ENCODE data around the gene SLC6A8.

Gene SLC6A8

GRCh38 chrX:153687121-153688039, at the start of gene SLC6A8:
Gene SLC6A8 (plus strand): TSS chrX:153687926. CDS start chrX:153688575, 649 bp downstream.
- DNase-seq (ENCODE audit: low spot score): peak; percentile 62

DNA sequence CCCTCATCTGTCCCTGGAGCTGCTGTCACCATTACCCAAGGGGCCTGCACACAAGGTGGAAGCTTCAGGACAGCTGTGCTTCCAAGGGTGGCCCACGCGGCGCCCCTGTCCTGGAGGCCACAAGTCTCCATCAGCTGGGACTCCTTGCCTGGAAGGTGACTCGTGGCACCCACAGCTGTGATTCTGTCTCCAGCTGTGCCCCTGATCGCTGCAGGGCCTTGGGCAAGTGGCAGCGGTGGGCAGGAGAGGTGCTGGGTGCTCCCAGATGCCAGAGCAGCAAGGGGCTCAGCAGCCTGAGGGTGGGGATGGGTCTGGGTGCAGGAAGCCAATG, 49.7 kb upstream of the SLC6A8 start:
- DNase-seq (ENCODE audit: low spot score): no peak

GRCh38 chrX:153638436-153639176, 49.1 kb upstream of the SLC6A8 start:
- no peak for DNase-seq (ENCODE audit: low spot score)

GRCh38 chrX:153639177-153640044, 48.3 kb upstream of the SLC6A8 start:
- DNase-seq (ENCODE audit: low spot score): no peak

- DNase-seq (ENCODE audit: low spot score): no peak
These were observed 47.6 kb upstream of the SLC6A8 start for GRCh38 chrX:153640045-153640686.

- peak; percentile 18 for DNase-seq (ENCODE audit: low spot score)
These were observed 46.8 kb upstream of the SLC6A8 start for GRCh38 chrX:153640736-153641575.

DNA sequence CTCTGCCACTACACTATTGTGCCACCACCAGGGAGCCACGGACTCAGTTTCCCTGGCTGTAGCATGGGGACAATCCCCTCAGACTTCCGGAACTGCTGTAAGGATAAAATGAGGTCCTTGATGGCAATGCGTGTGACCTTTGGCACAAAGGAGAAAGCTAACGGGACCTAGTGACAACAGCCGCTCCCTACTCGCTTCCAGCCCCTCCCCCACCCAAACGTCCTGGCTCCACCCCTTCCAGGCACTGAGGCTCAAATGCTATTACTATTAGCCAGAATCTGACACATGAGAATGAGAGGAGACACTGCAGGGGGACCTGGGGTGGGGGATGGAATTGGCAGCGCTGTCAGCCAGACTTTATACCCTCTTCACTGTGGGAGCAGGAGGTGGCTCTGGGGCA, 46.1 kb upstream of the SLC6A8 start:
- peak; percentile 9 for DNase-seq (ENCODE audit: low spot score)

- DNase-seq (ENCODE audit: low spot score): no peak
These were observed 45.6 kb upstream of the SLC6A8 start for GRCh38 chrX:153642051-153642654.

GRCh38 chrX:153642655-153643430, 44.9 kb upstream of the SLC6A8 start:
- DNase-seq (ENCODE audit: low spot score): no peak

DNA sequence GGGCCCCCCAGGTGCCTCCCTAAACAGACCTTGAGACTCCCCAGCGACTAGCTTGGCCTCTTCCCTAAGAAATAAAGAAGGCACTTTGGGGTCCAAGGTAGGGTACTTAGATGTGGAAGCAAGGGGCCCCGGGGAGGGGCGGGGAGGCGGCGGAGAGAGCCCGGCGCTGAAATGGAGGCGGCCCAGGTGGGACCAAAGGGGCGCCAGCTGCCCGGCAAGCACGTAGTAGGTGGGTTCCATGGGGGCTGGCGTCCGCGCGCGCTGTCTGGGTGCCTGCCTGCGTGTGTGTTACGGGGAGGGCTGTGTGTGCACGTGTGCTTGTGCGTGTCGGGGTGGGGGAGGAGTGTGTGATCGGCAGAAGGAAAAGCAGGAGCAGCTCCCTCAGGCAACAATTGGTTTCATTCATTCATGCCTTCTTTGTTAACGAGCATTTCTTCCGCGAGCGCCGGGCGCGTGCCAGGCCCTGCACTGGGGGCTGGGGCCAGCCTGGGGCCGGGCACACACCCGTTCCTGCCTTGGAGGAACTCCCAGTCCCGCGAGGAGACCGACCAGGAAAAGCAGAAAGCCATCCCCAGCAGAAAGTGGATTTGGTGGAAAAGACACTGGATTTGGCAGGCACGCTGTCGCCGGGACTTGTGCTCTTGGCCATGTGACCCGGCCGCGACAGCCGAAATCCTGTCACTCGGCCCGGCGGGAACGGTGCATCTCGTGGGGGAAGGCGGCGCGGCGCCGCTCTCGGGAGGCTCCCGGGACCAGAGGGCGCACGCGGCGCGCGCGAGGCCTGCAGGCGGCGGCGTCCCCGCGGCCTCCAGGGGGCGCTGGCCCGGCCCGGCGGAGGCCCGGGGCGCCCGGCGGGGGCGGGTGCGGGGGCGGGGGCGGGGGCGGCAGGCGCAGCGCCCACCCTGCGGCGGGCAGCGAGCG, 44.0 kb upstream of the SLC6A8 start:
- DNase-seq (ENCODE audit: low spot score): peak; percentile 9

DNA sequence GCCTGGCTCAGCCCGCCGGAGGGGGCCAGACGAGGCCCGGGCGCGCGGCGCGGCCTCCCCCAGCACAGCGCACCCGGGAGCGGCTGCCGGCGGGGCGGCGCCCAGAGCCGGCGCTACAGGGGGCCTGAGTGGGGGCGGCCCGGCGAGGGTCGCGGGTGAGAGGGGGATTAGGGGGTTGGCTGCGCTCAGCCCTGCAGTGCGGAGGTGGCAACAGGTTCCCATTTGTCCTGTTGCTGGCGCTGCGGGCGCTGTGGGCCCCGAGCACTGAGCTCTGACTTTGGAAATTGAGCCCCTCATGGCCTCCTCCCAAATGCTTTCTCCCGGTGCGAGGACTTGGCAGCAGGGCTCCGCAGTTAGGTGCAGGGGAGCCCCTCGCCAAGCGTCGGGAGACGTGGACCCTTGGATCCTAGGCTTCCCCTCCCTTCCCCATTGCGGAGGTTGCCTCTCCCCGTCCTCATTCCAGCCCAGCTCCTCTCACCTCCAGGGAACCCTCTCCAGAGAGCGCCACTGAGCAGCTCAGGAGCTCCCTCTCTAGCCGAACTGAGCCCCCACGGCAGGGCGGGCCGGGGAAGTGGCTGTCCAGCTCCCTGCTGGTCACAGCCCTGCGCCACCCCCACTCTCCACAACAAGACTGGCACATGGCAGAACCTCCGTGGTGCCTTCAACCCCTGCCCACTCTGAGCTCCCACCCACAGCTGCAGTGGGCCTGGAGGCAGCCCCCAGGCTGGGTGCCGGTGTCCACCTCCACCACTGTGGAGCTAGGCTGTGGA, 43.2 kb upstream of the SLC6A8 start:
- no peak for DNase-seq (ENCODE audit: low spot score)

- DNase-seq (ENCODE audit: low spot score): no peak
These were observed 42.6 kb upstream of the SLC6A8 start for GRCh38 chrX:153645151-153645550.

DNA sequence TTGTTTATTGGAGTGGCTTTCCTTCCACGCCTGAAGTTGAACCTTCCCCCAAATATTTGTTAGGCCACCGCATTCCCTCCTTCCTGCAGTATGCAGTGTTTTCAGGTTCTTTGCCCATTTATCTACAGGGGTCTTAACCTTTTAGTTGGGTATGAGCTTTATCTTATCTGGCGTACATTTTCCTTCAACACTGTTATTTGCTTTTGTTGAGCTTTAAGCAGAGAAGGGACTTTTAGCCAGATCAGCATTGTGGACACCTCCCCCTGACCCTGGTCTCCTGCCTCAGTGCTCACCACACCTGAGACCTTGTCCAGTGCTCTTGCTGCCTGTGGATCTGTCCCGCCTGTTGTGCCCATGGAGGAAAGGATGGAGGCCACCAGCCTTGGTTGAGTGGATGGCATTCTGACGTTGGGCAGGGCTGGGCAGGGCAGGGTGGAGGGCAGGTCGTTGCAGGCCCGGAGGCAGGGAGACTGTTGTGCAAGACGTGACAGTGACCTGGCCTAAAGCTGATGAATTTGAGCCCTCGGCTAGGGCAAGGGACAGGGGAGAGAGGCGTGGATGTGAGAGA, 41.7 kb upstream of the SLC6A8 start:
- DNase-seq (ENCODE audit: low spot score): no peak

DNA sequence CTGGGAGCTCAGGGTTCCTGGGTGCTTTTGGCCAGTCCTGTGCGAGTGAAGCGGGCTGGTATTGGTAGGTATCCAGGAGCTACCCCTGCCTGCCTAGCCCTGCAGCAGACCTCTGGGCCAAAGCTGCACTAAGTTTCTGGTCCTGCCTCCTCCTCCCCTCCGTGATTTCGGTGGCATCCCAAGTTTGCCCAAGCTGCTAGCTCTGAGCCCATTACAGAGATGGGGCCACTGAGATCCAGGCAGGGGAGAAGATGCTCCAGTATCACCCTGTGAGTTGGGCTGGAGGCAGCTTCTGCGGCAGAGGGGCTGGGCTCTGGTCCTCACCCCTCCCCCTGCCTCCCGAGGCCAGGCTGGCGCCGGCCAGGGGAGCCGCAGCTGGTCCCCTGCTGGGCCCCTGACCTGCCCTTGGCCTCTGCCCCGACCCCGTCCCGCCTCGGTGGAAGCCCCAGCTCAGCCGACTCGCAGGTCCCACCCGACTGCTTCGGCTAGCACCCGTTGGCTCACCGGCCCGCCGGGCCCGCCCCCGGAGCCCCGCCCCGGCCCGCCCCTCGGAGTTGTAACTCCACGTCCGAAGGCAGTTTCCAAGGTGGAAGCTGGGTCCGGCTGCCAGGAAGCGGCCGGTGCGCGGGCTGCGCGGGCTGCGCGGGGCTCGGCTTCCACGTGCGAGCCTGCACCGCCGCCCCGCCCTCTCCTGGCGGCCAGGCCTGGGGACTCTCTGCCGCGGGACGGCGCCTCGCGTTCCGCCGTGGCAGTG, 40.9 kb upstream of the SLC6A8 start, which contains the start of gene DUSP9:
DUSP9 (plus strand) TSS at position 584 of the 754 bp plus-strand sequence. CDS start 751 bp downstream, outside the sequence.
- DNase-seq (ENCODE audit: low spot score): peak; percentile 37

DNA sequence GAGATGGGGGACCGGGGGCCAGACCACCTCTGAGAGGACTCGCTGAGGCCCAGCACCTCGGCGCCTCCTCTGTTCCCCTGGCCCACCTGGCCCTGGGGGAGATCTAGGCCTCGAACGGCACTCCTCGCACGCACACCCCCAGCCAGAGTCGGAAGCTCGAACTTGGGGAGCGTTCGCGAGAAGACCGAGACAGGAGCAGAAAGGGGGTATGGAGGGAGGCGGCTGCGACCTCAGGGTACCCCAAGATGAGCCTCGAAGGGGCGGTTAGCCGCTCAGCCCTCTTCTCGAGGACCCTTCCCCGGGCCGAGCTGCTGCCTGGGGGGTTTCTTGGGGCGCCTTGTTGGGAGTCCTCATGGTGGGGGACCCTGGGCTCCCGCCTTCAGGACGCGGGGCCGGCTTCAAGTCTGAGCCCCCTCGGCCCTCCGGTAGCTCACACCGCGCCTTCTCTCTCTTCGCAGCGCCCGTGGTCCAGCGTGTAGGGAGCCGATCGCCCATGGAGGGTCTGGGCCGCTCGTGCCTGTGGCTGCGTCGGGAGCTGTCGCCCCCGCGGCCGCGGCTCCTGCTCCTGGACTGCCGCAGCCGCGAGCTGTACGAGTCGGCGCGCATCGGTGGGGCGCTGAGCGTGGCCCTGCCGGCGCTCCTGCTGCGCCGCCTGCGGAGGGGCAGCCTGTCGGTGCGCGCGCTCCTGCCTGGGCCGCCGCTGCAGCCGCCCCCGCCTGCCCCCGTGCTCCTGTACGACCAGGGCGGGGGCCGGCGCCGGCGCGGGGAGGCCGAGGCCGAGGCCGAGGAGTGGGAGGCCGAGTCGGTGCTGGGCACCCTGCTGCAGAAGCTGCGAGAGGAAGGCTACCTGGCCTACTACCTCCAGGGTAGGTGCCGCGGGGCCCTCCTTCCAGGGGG, 40.0 kb upstream of the SLC6A8 start:
- no peak for DNase-seq (ENCODE audit: low spot score)
